NCI-H82 treated with DMSO at 0.1 percent for 48 hours (cell line): Measurements from ENCODE around the gene TMEM11.

Experiments
- DNase-seq: peaks from one replicate; lab custom pipeline; 2025; ENCODE audit not compliant: unreplicated experiment; lab: John Stamatoyannopoulos, UW

Gene TMEM11, protein sequence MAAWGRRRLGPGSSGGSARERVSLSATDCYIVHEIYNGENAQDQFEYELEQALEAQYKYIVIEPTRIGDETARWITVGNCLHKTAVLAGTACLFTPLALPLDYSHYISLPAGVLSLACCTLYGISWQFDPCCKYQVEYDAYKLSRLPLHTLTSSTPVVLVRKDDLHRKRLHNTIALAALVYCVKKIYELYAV

DNA sequence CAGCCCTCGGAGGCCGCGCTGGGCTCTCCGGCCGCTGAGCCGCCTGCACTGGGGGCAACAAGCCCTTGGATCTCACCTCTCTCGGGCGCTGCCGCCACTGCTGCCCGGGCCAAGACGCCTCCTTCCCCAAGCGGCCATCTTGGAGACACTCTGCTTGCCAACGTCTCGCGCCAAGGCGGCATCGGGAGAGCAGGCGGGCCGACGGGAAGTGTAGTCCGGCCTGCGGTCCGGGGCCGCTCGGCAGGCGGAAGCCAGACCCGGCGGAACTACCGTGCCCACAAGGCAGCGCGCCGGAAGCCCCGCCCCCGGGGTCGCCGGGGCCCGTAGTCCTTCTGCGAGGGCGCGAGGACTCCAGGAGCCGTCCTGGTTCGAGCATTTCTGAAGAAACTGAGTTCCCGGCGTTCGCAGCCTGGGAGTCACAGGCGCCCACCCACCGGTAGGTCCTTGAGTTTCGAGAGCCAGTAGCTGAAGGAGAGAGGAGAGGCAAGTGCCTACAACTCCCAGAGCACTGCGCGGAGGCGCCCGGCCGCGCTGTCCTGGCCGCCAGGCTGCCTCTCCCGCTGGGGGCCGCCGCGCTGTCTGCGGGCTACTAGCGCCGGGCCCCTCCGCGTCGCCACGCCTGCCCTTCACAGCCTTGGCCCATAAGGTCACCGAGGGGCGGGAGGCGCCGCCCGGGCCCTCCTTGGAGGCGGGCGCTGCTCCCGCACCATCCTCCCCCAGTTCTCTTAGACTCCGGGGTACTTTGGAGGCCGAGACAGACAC lies at the start of gene TMEM11:
TSS of gene TMEM11 (minus strand) at position 147 of the 762 bp plus-strand sequence. CDS start at position 138, 9 bp downstream.
- DNase-seq, result peak; percentile 91

DNA sequence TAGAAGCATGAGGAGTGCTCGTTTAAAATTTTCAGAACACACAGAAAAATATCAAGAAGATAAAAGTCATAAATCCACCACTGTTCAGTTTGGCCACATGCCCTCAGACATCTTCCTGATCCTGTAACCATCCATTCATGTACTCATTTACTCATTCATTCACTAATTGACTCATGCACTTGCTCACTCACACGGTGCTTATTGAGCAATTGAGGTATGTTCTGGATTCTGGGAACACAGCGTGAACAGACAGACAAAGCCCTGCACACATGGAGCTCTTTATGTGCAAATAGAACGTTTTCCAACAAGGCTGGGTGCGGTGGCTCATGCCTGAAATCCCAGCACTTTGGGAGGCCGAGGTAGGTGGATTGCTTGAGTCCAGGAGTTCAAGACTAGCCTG lies 49.4 kb upstream of the TMEM11 start:
- DNase-seq, result no peak

DNA sequence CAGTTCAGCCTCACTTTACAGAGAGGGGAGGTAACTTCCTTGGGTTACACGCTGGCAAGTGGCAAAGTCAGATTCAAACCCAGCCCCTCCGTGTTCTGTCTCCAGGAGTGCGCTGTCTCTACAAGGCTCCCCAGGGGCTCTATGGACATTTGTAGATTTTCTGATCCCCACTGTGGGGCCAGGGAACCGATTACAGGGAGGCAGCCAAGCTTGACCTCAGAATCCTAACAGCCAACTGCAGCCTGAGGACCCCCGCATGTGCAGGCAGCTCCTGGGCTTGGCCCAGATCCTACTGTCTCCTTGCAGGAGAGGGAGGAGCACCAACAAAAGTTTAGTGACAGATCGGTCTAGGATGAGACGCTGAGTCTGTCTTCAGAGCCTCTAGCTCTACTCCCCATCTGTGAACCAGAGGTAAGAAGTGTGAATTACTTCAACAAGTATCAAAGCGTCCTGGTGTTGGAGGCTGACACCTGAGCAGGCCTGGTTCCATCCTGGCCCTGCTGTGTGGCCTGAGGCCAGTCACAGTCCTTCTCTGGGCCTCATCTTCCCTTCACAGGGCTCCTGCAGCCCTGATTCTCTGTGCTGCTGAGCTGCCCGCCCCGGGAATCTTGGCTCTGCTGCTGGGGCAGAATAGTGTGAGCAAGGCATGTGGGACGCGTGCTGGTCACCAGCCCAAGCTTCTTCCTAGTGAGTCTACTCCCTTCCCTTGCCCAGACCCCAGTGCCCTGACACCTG lies 48.5 kb upstream of the TMEM11 start:
- DNase-seq, result no peak

DNA sequence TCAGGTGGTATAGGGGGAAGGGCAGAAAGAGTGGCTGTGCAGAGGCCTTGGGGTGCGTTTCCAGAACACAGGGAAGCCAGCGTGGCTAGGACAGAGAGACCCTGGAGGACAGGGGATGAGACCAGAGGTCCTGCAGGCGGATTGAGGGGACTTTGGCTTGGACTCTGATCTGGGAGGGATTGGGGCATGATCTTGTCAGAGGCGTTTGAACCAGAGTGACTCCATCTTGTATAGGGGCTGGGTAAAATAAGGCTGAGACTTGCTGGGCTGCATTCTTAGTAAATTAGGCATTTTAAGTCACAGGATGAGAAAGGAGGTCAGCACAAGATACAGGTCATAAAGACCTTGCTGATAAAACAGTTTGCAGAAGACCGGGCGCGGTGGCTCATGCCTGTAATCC lies 44.6 kb upstream of the TMEM11 start:
- DNase-seq, result no peak

DNA sequence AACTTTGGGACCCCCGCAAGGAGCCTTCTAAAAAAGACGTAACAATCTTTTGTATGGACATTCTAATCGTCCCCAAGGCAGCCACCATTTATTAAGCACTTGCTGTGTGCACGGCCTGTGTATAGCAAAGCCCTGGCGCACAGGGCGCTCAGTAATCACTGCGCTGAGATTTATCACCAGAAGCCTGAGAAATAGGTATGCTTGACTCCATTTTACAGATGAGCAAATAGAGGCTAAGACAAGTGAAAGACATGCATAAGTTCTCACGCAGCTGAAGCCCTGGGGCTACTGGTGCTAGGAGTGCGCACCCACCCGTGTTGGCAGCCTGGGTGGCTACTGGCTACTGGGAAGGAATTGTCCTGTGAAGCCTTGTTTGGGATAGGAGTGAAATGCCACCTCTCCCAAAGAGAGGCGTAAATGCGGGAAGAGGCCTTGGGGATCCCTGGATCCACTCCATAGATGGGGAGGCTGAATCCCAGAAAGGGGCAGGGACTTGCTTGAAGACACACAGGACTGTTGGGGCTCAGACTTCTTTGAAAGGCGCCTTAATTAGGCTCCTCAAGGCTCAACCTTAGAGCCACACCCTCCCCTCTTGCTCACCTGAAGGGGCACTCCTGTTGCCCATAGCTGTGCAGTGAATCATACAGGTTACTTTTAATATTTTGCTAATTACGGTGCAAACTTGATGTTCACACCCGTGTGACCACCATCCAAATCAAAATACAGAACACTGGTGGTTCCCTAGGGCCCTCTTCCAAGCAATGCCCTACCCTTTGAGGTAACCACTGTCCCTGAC lies 39.9 kb upstream of the TMEM11 start:
- DNase-seq, result no peak

DNA sequence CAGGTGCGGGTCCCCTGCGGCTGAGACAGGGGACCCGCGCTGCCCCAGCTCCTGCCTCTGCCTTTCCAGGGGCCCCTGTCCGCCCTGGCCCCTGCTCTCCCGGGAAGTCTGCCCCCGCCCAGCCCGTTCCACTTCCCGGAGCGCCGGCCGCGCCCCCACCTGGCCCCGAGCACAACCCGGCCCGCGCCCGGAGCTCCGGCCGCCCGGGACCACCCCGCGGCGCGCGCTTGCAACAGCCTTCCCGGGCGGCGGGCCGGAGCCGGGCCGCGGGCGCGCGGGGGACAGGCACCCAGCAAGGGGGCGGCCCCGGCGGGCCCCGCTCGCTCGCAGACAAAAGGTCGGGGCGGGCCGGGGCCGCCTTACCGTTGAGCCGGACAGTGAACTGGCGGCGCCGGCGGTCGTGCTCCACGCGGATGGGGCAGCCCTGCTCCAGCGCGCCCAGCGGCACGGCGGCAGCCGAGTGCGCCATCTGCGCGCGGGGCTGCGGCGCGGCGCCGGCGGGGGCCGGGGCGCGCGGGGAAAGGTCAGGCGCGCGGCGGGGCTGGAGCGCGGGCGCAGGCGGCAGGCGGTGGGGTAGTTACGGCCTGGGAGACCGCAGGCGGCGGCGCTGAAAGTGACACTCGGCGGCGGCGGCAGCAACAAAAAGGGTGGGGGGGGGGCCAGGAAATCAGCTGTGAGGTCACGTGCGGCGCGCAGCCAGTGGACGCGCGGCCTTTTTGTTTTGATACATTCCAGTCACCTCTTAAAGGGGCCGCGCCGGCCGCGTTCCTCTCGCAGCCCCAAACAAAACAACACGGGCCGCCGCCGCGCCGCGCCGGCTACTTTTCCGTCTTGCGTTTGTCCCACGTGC lies 39.1 kb upstream of the TMEM11 start, which contains the start of gene NATD1:
TSS of gene NATD1 (minus strand) at position 615 of the 850 bp plus-strand sequence. CDS start at position 469, 146 bp downstream.
- peak; percentile 73 for DNase-seq

DNA sequence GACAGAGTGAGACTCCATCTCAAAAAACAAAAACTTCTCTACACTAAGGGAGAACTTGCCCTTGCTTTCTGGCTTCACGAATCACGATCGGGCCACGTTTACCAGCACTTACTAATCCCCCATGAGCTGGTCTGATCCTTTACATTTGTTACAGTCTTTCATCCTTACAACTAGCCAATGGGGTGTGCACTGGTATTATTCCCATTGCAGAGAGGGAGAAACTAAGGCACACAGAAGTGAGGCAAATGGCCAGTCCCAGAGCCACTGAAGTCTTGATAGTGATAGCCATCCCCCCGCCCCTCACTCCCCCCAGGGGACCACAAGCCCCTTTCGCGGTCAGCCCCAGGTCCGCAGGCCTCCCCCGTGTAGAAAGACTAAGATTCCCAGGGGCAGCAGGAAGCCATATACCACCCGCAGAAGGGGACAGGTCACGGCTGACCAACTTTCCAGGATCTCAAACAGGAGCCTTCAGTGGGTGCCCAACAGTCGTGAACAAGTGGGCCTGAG lies 38.4 kb upstream of the TMEM11 start:
- DNase-seq, result no peak

DNA sequence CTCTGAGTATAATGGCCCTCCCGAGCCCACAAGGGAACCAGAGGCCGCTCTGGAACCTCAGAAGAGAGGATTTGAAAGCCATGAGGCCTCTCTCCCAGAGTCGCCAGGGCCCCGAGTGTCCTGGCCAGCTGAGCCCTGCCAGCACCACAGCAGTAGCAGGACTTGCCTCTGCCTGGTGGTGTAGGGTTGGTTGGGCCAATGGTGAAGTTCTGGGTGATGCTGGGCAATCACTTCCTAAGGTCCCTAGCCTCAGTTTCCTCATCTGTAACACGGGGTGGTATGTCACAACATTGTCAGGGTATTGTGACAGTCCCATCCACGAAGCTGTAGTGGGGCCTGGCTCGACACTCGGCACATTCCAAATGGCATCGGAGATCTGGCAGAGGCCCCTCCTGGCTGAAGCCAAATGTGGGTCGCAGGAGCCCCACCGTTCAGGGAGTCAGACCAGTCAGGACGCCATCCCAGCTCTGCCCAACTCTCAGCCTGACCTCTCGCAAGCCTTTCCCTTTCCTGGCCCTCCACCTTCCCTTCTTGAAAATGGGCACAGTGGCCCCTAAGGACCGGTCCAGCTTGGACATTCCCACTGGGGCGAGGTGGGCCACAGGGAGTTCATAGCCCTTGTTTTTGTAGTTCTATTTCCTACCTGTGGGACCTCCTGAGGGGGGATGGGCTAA lies 37.5 kb upstream of the TMEM11 start:
- DNase-seq, result no peak

DNA sequence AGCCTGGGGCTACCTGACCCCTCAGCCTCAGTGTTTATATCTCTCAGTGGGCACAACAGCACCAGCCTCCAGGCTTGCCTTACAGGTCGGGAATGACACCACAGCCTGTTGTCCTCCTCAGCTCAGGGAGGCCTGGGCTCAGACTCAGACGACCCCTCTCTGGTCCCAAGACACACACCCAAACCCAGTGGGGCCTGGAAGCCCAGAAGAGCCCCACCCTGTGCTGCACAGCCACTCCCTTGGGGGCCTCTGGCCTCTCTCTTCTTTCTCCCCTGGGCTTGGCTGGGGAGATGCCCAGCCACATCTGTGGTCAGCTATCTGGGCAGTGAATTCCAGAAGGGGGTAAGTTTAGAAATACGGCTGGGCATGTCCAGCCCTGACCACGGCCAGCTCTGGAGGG lies 36.9 kb upstream of the TMEM11 start:
- DNase-seq, result no peak

DNA sequence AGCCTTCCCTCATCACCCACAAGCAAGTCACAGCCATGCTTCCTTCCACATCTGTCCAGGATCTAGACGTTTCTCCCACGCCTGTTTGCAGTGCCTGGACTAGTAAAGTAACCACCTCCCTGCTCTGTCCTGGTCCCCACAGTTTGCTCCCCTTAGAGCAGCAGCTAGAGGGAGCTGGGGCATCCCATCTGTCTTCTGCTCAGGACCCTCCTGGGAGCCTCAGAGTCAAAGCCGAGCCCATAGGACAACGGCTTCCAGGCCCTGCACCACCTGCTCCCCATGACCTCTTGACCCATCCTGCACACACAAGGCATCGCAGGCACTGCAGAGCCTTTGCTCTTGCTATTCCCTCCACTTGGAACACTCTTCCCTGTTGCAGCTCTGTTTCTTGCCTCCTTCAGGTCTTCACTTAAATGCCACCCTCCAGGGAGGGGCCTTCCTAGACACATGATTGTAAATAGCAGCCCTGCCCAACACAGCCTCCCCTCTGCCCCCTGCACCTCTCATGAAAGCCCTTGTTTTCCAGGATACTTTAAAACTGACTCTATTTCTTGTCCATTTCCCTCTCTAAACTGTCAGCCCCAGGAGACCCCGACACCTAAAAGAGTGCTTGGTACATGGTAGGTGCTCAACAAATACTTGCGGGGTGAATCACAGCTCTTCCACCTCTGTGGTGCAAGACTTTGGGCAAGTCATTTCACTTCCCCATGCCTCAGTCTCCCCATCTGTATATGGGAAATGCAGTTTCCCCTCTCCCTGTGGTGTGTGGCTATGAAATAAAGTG lies 36.2 kb upstream of the TMEM11 start:
- no peak for DNase-seq

DNA sequence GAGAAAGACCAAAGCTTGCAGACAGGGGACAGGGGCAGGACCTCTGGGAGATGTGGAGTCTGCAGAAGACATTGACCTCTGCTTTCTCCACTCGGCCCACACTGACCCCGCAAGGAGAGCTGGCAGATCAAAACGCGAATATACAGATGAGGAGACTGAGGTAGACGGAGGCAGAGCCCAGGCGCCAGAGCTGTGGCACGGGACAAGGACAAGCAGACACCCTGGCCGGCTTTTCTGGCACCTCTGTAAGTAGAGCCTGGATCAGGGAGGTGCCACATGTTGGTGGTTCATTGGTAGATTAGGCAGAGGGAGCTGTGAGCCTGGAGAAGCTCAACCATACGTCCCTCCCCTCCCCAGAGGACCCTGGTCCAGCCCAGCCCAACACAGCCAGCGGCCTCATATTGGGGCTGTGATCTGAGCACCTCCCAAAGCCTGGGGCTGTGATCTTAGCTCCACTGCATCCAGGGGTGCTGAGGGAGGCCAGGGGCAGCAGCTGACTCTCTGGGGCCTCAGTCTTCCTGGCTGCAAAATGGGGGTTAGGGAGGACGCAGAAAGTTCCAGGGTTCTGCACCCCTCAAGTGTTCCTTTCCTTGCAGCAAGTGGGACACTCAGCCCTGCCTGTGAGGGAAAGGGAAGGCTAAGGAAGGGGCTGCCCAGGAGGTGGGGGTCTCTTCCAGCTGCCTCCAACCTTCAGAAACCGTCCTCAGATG lies 35.3 kb upstream of the TMEM11 start:
- no peak for DNase-seq

DNA sequence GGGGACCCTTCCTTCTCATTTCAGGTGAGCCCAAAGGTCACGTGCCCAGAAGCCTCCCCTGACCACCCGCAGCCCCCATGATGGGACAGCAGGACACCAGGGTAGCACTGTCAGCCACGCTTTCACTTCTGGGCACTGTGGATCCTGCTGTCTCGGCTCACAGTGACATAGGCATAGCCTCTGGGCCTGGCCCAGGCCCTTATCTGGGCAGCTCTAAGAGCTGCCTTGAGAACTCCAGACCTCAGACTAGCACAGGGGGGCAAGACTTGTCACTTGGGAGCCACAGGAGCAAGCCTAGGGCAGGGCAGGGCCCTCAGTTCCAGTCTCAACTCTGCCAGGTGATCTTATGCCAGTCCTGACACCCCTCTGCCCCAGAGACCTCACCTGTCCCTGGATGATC lies 34.5 kb upstream of the TMEM11 start:
- DNase-seq, result no peak

DNA sequence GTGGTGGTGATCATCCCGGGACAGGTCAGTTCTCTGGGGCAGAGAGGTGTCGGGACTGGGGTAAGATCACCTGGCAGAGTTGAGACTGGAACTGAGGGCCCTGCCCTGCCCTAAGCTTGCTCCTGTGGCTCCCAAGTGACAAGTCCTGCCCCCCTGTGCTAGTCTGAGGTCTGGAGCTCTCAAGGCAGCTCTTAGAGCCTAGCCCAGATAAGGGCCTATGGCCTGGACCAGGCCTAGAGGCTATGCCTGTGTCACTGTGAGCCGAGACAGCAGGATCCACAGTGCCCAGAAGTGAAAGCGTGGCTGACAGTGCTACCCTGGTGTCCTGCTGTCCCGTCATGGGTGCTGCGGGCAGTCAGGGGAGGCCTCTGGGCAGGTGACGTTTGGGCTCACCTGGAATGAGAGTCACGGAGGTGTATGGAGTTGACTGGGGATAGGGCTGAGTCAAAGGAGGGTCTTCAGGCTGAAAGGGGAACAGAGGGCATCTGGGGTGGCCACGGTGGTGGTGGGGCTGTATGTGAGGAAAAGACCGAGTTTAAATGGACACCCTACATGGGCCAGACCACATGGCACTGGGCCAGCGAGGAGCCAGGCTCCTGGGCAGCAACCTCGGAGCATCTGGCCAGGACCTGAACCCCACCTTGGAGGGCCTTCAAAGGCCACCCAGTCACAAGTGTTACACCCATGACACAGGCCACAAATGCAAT lies 33.7 kb upstream of the TMEM11 start:
- DNase-seq, result no peak

DNA sequence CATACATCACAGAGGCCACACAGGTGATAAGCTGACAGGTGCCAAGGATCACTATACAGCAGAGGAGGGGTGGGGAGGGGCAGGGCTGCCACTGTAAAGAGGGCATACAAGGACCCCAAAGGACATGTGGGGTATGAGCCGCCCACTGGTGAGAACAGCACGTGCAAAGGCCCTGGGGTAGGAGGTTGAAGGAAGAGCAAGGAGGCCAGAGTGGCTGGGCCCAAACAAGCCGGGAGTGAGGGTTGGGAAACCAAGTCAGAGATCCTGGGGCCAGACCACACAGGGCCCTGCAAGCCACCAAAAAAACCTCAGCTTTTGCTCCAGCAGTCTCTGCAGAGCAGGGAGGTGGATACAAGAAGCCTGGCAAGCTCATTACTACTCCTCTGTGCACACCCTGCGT lies 32.7 kb upstream of the TMEM11 start:
- no peak for DNase-seq

DNA sequence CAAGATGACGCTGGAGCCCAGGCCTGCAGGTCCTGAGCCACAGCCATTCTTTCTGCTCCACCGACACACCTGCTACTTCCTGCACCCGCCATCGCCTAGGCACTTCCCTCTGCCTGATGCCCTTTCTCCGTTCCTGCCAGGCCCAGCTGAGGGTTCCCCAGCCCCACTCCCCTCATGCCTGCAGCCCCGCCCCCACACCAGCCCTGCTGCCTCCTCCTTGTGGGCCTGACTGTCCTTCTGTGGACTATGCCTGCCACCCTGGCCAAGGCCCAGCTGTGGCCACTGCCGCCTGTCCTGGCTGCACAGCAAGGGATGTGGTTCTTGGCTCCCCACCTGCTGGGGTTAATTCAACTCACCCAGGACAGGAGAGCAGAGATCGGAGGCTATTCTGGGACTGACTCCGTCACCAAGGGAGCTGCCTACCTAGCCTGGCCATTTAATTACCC lies 31.7 kb upstream of the TMEM11 start:
- no peak for DNase-seq

DNA sequence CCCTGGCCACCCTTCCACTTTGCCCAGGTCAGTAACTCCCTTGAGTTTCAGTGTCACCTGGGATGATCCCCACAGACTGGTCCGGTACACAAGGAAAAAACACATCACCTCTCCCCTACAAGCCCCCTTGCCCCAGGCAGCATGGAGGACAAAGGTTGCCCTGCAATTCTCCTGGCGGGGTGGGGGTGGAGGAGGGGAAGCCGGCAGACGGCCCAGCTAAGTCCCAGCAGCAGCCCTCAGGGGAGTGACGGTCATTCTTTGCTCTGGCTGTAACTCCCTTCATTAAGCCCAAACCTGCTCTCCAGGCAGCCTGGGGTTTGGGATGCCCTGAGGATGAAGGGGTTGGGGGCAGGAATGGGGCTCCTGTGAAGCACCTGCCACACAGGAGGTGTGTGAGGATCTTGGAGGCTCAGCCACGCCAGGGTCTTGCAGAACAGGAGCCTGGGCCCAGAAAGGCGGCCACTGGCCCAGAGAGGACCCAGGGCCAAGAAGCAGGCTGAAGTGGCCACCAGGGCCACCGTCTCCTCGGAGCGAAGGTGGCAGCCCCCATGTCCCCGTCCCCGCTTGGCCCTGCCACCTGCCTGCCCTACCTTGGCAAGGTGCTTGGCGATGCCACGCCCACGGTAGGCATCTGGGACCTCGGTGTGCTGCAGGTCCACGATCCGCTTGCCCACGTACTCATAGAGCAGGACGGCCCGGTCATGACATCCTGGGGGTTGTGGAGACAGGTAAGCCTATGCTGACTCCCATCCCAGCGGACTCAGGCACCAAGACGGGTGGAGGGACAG lies 29.7 kb upstream of the TMEM11 start:
- no peak for DNase-seq
